Measurements from ENCODE around the gene SOX14. TPM values are rescaled to one million over a fixed set of nuclear protein-coding genes. Genes with fewer than 3 reads are reported as not detected.

SOX14 gene
- not detected in 2 replicates for total RNA-seq (2014; rRNA removed; shearing (Covaris generic))

- in situ Hi-C loops (cut with HindIII; ENCODE audit: low sequenced_read_pairs): no loop called here
- DNase-seq (ENCODE audit: low spot score): no peak
Observed at GRCh38 chr3:137764001-137764433, at the start of gene SOX14. TSS of gene SOX14 (plus strand) at chr3:137764315. CDS start at chr3:137764785, 470 bp downstream.

- no peak for DNase-seq (ENCODE audit: low spot score)
- in situ Hi-C loops (cut with HindIII; ENCODE audit: low sequenced_read_pairs): no loop called here
Observed at GRCh38 chr3:137714551-137714950, 49.6 kb upstream of the SOX14 start.

- in situ Hi-C loops (cut with HindIII; ENCODE audit: low sequenced_read_pairs): no loop called here
- no peak for DNase-seq (ENCODE audit: low spot score)
Observed at GRCh38 chr3:137724240-137724639, 39.9 kb upstream of the SOX14 start.

GRCh38 chr3:137737208-137737607, 26.9 kb upstream of the SOX14 start:
- DNase-seq (ENCODE audit: low spot score): no peak
- in situ Hi-C loops (cut with HindIII; ENCODE audit: low sequenced_read_pairs): no loop called here

- no peak for DNase-seq (ENCODE audit: low spot score)
- in situ Hi-C loops (cut with HindIII; ENCODE audit: low sequenced_read_pairs): no loop called here
Observed at GRCh38 chr3:137738710-137739109, 25.4 kb upstream of the SOX14 start.

- no peak for DNase-seq (ENCODE audit: low spot score)
- in situ Hi-C loops (cut with HindIII; ENCODE audit: low sequenced_read_pairs): no loop called here
Observed at GRCh38 chr3:137743608-137744007, 20.5 kb upstream of the SOX14 start.

- in situ Hi-C loops (cut with HindIII; ENCODE audit: low sequenced_read_pairs): no loop called here
- no peak for DNase-seq (ENCODE audit: low spot score)
Observed at GRCh38 chr3:137746808-137747207, 17.3 kb upstream of the SOX14 start.

GRCh38 chr3:137759505-137759904, 4.6 kb upstream of the SOX14 start:
- DNase-seq (ENCODE audit: low spot score): no peak
- in situ Hi-C loops (cut with HindIII; ENCODE audit: low sequenced_read_pairs): no loop called here

- DNase-seq (ENCODE audit: low spot score): no peak
- in situ Hi-C loops (cut with HindIII; ENCODE audit: low sequenced_read_pairs): no loop called here
Observed at GRCh38 chr3:137760341-137761098, 3.6 kb upstream of the SOX14 start.

- no peak for DNase-seq (ENCODE audit: low spot score)
- in situ Hi-C loops (cut with HindIII; ENCODE audit: low sequenced_read_pairs): no loop called here
Observed at GRCh38 chr3:137761099-137761562, 3.0 kb upstream of the SOX14 start.

GRCh38 chr3:137761563-137762503, 2.3 kb upstream of the SOX14 start:
- no peak for DNase-seq (ENCODE audit: low spot score)
- in situ Hi-C loops (cut with HindIII; ENCODE audit: low sequenced_read_pairs): no loop called here

GRCh38 chr3:137762674-137763593, 1.2 kb upstream of the SOX14 start:
- no peak for DNase-seq (ENCODE audit: low spot score)
- in situ Hi-C loops (cut with HindIII; ENCODE audit: low sequenced_read_pairs): no loop called here

- DNase-seq (ENCODE audit: low spot score): no peak
- in situ Hi-C loops (cut with HindIII; ENCODE audit: low sequenced_read_pairs): no loop called here
Observed at GRCh38 chr3:137763594-137763938, 549 bp upstream of the SOX14 start.

- no peak for DNase-seq (ENCODE audit: low spot score)
- in situ Hi-C loops (cut with HindIII; ENCODE audit: low sequenced_read_pairs): no loop called here
Observed at GRCh38 chr3:137764563-137765309, 621 bp downstream of the SOX14 start.

GRCh38 chr3:137765310-137766033, 1.4 kb downstream of the SOX14 start:
- in situ Hi-C loops (cut with HindIII; ENCODE audit: low sequenced_read_pairs): no loop called here
- no peak for DNase-seq (ENCODE audit: low spot score)

- no peak for DNase-seq (ENCODE audit: low spot score)
- in situ Hi-C loops (cut with HindIII; ENCODE audit: low sequenced_read_pairs): no loop called here
Observed at GRCh38 chr3:137766041-137766875, 2.1 kb downstream of the SOX14 start.

GRCh38 chr3:137766876-137767537, 2.9 kb downstream of the SOX14 start:
- in situ Hi-C loops (cut with HindIII; ENCODE audit: low sequenced_read_pairs): no loop called here
- no peak for DNase-seq (ENCODE audit: low spot score)

Data from G401 (cell line).